H1 (cell line): Measurements from ENCODE around the gene FKBP8. TPM values are rescaled to one million over a fixed set of nuclear protein-coding genes. Genes with fewer than 3 reads are reported as not detected.

Source experiments
- CTCF ChIA-PET: fragments of 300-600 bp; sonication (Branson Sonifier 250); formaldehyde crosslinking; loops from one replicate; lab custom pipeline; 2021; ENCODE audit not compliant: partially characterized antibody; lab: Charles Lee
- POLR2A ChIA-PET: fragments of 300-600 bp; sonication (Branson Sonifier 250); formaldehyde crosslinking; loops from one replicate; lab custom pipeline; 2021; ENCODE audit warnings: inconsistent platforms; ENCODE audit not compliant: partially characterized antibody; lab: Charles Lee
- DNase-seq, 2 experiments: peaks; one replicate each; pipeline versions ENCODE4 v3.0.0 to v3.0.0-alpha.2; 2010 to 2022; ENCODE audit warnings: low spot score in 2 of 2, low read depth in 1 of 2, mixed read lengths in 1 of 2
- FAIRE-seq: peaks from 2 replicates; lab custom pipeline; 2011; peaks lifted over from hg19 to GRCh38; lab: Jason Lieb, UNC
- H2AFZ ChIP-seq: 2 replicates; pipeline ENCODE4 v1.8.1; 2012; ENCODE audit warnings: low read length, inconsistent platforms
- H2AK5ac ChIP-seq: 2 replicates; pipeline ENCODE4 v1.6.1; 2013; ENCODE audit warnings: low read depth, low read length
- H2BK120ac ChIP-seq: replicated peaks from 2 replicates; pipeline ENCODE3; 2013; ENCODE audit warnings: low read depth, low read length, inconsistent platforms
- H2BK12ac ChIP-seq: 2 replicates; pipeline ENCODE4 v1.6.1; 2013; ENCODE audit warnings: low read depth, low read length
- H2BK15ac ChIP-seq: 2 replicates; pipeline ENCODE4 v1.6.1; 2013; ENCODE audit warnings: low read length
- H2BK20ac ChIP-seq: 2 replicates; pipeline ENCODE4 v1.6.1; 2013; ENCODE audit warnings: low read length
- H2BK5ac ChIP-seq: 2 replicates; pipeline ENCODE4 v1.6.1; 2013; ENCODE audit warnings: low read depth, low read length
- H3K14ac ChIP-seq: 2 replicates; pipeline ENCODE4 v1.6.1; 2013; ENCODE audit warnings: inconsistent platforms; ENCODE audit not compliant: insufficient read length
- H3K18ac ChIP-seq: 2 replicates; pipeline ENCODE4 v1.6.1; 2013; ENCODE audit warnings: low read length; ENCODE audit errors: extremely low read depth
- H3K23ac ChIP-seq: 2 replicates; pipeline ENCODE4 v1.6.1; 2013; ENCODE audit warnings: inconsistent platforms; ENCODE audit not compliant: insufficient read length
- H3K23me2 ChIP-seq: 2 replicates; pipeline ENCODE4 v1.6.1; 2013; ENCODE audit warnings: low read depth, low read length
- H3K27ac ChIP-seq: 2 replicates; pipeline ENCODE4 v1.6.1; 2011; ENCODE audit warnings: low read depth, low read length, inconsistent platforms
- H3K27me3 ChIP-seq, 4 experiments: replicated peaks in 1 of 4; 1 replicate in 1 of 4; 2 replicates in 3 of 4; pipeline versions ENCODE4 v1.6.1 to v1.8.1; 2011 to 2013; ENCODE audit warnings: low read length in 3 of 4, mild to moderate bottlenecking in 3 of 4, inconsistent platforms in 2 of 4, mixed read lengths in 2 of 4, moderate library complexity in 1 of 4; ENCODE audit not compliant: control insufficient read depth in 3 of 4, insufficient read depth in 3 of 4; ENCODE audit errors: extremely low read depth in 1 of 4
- H3K36me3 ChIP-seq, 4 experiments: 2 replicates each; pipeline versions ENCODE4 v1.6.1 to v1.8.1; 2011 to 2013; ENCODE audit warnings: mild to moderate bottlenecking in 4 of 4, low read length in 3 of 4, moderate library complexity in 2 of 4, control low read depth in 1 of 4, inconsistent platforms in 1 of 4; ENCODE audit not compliant: insufficient read depth in 4 of 4, control insufficient read depth in 2 of 4
- H3K4ac ChIP-seq: replicated peaks from 2 replicates; pipeline ENCODE3; 2013; ENCODE audit warnings: low read length, low read depth, mixed read lengths, inconsistent platforms; ENCODE audit not compliant: insufficient read length
- H3K4me1 ChIP-seq, 4 experiments: replicated peaks in 1 of 4; 1 replicate in 1 of 4; 2 replicates in 3 of 4; pipeline versions ENCODE4 v1.6.1 to v1.8.1; 2011 to 2013; ENCODE audit warnings: low read length in 3 of 4, inconsistent platforms in 2 of 4, mixed read lengths in 1 of 4; ENCODE audit not compliant: insufficient read depth in 4 of 4, control insufficient read depth in 3 of 4
- H3K4me2 ChIP-seq, 2 experiments: 2 replicates each; pipeline versions ENCODE4 v1.6.1 to v1.8.1; 2011 to 2013; ENCODE audit warnings: low read depth in 2 of 2, low read length in 2 of 2, control low read depth in 1 of 2, inconsistent platforms in 1 of 2, mild to moderate bottlenecking in 1 of 2; ENCODE audit not compliant: insufficient read depth in 1 of 2
- H3K4me3 ChIP-seq, 4 experiments: fragments of 200-600, 300-600 bp in 1 of 4; sonication (generic), shearing (Covaris generic), sonication (Bioruptor Twin) in 1 of 4; 2 replicates each; pipeline versions ENCODE4 v1.5.1 to v1.8.1; 2011 to 2016; ENCODE audit warnings: low read length in 4 of 4, low read depth in 3 of 4, control low read depth in 2 of 4, inconsistent platforms in 2 of 4, mild to moderate bottlenecking in 2 of 4, mixed read lengths in 1 of 4, moderate library complexity in 1 of 4; ENCODE audit not compliant: insufficient read depth in 2 of 4; ENCODE audit errors: extremely low read depth in 1 of 4
- H3K56ac ChIP-seq: replicated peaks from 2 replicates; pipeline ENCODE3; 2013; ENCODE audit warnings: low read depth, mild to moderate bottlenecking, mixed read lengths, low read length, inconsistent platforms; ENCODE audit not compliant: insufficient read length
- H3K79me1 ChIP-seq: 2 replicates; pipeline ENCODE4 v1.6.1; 2013; ENCODE audit warnings: low read depth, low read length, control low read depth
- H3K79me2 ChIP-seq, 2 experiments: 2 replicates each; pipeline versions ENCODE4 v1.6.1 to v1.8.1; 2012 to 2013; ENCODE audit warnings: low read length in 2 of 2, mild to moderate bottlenecking in 2 of 2, inconsistent platforms in 1 of 2; ENCODE audit not compliant: insufficient read depth in 2 of 2, control insufficient read depth in 1 of 2
- H3K9ac ChIP-seq, 4 experiments: replicated peaks in 1 of 4; 1 replicate in 1 of 4; 2 replicates in 3 of 4; pipeline versions ENCODE4 v1.6.1 to v1.8.1; 2011 to 2013; ENCODE audit warnings: low read depth in 3 of 4, low read length in 3 of 4, control low read depth in 2 of 4, mild to moderate bottlenecking in 2 of 4, moderate library complexity in 2 of 4, inconsistent platforms in 1 of 4; ENCODE audit errors: extremely low read depth in 1 of 4
- H3K9me3 ChIP-seq, 2 experiments: 2 replicates each; pipeline versions ENCODE4 v1.6.1 to v1.8.1; 2012 to 2013; ENCODE audit warnings: mild to moderate bottlenecking in 2 of 2, moderate library complexity in 2 of 2, control low read depth in 1 of 2, inconsistent platforms in 1 of 2, low read depth in 1 of 2, low read length in 1 of 2, mixed read lengths in 1 of 2; ENCODE audit not compliant: insufficient read depth in 2 of 2
- H4K20me1 ChIP-seq, 2 experiments: replicated peaks in 1 of 2; 2 replicates each; pipeline versions ENCODE3 to v1.8.1; 2011 to 2013; ENCODE audit warnings: inconsistent platforms in 2 of 2, low read length in 2 of 2, mild to moderate bottlenecking in 1 of 2; ENCODE audit not compliant: insufficient read depth in 2 of 2, control insufficient read depth in 1 of 2
- H4K5ac ChIP-seq: 2 replicates; pipeline ENCODE4 v1.6.1; 2013; ENCODE audit warnings: low read length, low read depth, mixed read lengths, inconsistent platforms; ENCODE audit not compliant: insufficient read length
- H4K8ac ChIP-seq: 2 replicates; pipeline ENCODE4 v1.8.0; 2013; ENCODE audit warnings: mild to moderate bottlenecking, moderate library complexity, low read length, inconsistent platforms; ENCODE audit not compliant: insufficient read depth; ENCODE audit errors: extremely low read depth
- H4K91ac ChIP-seq: replicated peaks from 2 replicates; pipeline ENCODE3; 2013; ENCODE audit warnings: low read length, mixed read lengths, inconsistent platforms; ENCODE audit not compliant: insufficient read length
- ATF3 ChIP-seq: IDR thresholded peaks from 2 replicates; pipeline ENCODE4 v1.6.1; 2011; ENCODE audit warnings: low read depth, mild to moderate bottlenecking, low read length; ENCODE audit not compliant: insufficient read depth
- CREB1 ChIP-seq: IDR thresholded peaks from 2 replicates; pipeline ENCODE4 v1.6.1; 2012; ENCODE audit warnings: inconsistent platforms
- KDM1A ChIP-seq: fragments of 200-600, 300-600 bp; sonication (generic); IDR thresholded peaks from 2 replicates; pipeline ENCODE4 v1.7.1; 2016; ENCODE audit warnings: mild to moderate bottlenecking, low read length, borderline replicate concordance
- RNF2 ChIP-seq: fragments of 200-900, 300-1000 bp; sonication (generic); IDR thresholded peaks from 2 replicates; pipeline ENCODE4 v1.7.1; 2016; ENCODE audit warnings: borderline replicate concordance, low read depth, mild to moderate bottlenecking, antibody characterized with exemption, low read length; ENCODE audit not compliant: poor library complexity, severe bottlenecking; ENCODE audit errors: missing control alignments
- RXRA ChIP-seq: IDR thresholded peaks from 2 replicates; pipeline ENCODE4 v1.6.1; 2011; ENCODE audit warnings: low read depth, mild to moderate bottlenecking, low read length, moderate library complexity; ENCODE audit not compliant: insufficient read depth
- SAP30 ChIP-seq: fragments of 300-600 bp; sonication (generic); IDR thresholded peaks from 2 replicates; pipeline ENCODE4 v1.7.1; 2012; ENCODE audit warnings: low read length, moderate library complexity, mild to moderate bottlenecking, inconsistent platforms; ENCODE audit not compliant: insufficient read depth, insufficient replicate concordance
- SP2 ChIP-seq: IDR thresholded peaks from 2 replicates; pipeline ENCODE4 v1.6.1; 2012; ENCODE audit warnings: mild to moderate bottlenecking, low read length, inconsistent platforms
- SP4 ChIP-seq: IDR thresholded peaks from 2 replicates; pipeline ENCODE4 v1.6.1; 2012; ENCODE audit warnings: low read length, inconsistent platforms
- USF2 ChIP-seq: IDR thresholded peaks from 2 replicates; pipeline ENCODE4 v1.6.1; 2011; ENCODE audit warnings: low read length, improper control_type of control experiment
- WGBS, 2 experiments: shearing (Covaris generic) in 1 of 2; methylation state at CpG; one replicate each; pipeline versions ENCODE4 v1.1.6 to v1.1.7; 2013 to 2015; ENCODE audit warnings: low lambda C conversion rate in 2 of 2, mixed read lengths in 2 of 2, inconsistent platforms in 1 of 2, low coverage in 1 of 2, missing lambda C conversion rate in 1 of 2; ENCODE audit not compliant: insufficient replicate concordance in 2 of 2, insufficient coverage in 1 of 2, insufficient read length in 1 of 2; ENCODE audit errors: extremely low coverage in 1 of 2, missing lambda C conversion rate in 1 of 2; 5-methylcytosine and 5-hydroxymethylcytosine counted together
- polyA plus RNA-seq, 7 experiments: library from polyadenylated mRNA; depleted of rRNA in 3 of 7; stranded (reverse) in 5 of 7; unstranded in 2 of 7; fragments of >200 nt in 5 of 7; fragments of 200-250 nt in 2 of 7; gene quantifications; 1 replicate in 5 of 7; 2 replicates in 1 of 7; 4 replicates in 1 of 7; pipeline versions ENCODE4 v1.2.1 to v1.2.3, GENCODE V29; 2011 to 2013; ENCODE audit warnings: missing spikeins in 2 of 7, mixed read lengths in 2 of 7
- total RNA-seq: library from RNA; stranded (reverse); fragmentation: NEBNext Ultra II Directional; extraction: Animal tissue kit (Norgen Biotek cat#: 25700); gene quantifications from 2 replicates; pipeline ENCODE4 v1.2.1, GENCODE V29; 2021

Gene FKBP8
- total and polyA plus RNA-seq, 2 of the 8 experiments (the other 6 are each of a cell fraction or from before 2014, with no cell fraction given) = 264 to 309 TPM

- H3K79me2 ChIP-seq = peaks cover 0 to 16% of the 10 kb centered on the region in 2 experiments; a peak in 2 of 4 replicates
- H2BK12ac ChIP-seq = no peak overlapping the region
- CTCF ChIA-PET = interaction anchor here (0.7 to 1.6 kb wide), 8 partner anchors 10 to 129 kb away, joined by 3 to 5 read pairs (median 4); no protein-coding TSS in a partner anchor
- H3K4me2 ChIP-seq = no peak overlapping the region
- H4K91ac ChIP-seq = no peak overlapping the region
- H3K23ac ChIP-seq = no peak overlapping the region
- peaks cover 8% of the 10 kb centered on the region for H3K23me2 ChIP-seq
- no peak overlapping the region; the same call in 1 of the 2 replicates for H4K8ac ChIP-seq
- no peak overlapping the region for H4K5ac ChIP-seq
- H2AK5ac ChIP-seq = no peak overlapping the region
- H3K27me3 ChIP-seq = no peaks in the 10 kb centered on the region
- no peaks in the 10 kb centered on the region; the same call in 1 of the 2 replicates for H3K79me1 ChIP-seq
- no peak overlapping the region for H2BK20ac ChIP-seq
- H2BK120ac ChIP-seq = no peak overlapping the region
- no peak overlapping the region for H3K56ac ChIP-seq
- 94% methylated on average over 18 of the region's 19 CpGs; no CpG with 5 or more reads in 1 of the 2 experiments for WGBS, 2 experiments
- FAIRE-seq (no peak), DNase-seq (no peak)
- peaks cover 17 to 59% (median 34%) of the 10 kb centered on the region in 4 experiments for H3K36me3 ChIP-seq
- H4K20me1 ChIP-seq = peaks cover 2 to 4% of the 10 kb centered on the region in 2 experiments
- H3K4me1 ChIP-seq = peaks cover 0 to 6% (median 4%) of the 10 kb centered on the region in 4 experiments; a peak in 1 of 7 replicates
- no peak for TF ChIP-seq KDM1A
- TF ChIP-seq USF2 = no peak
- TF ChIP-seq ATF3 = no peak
- TF ChIP-seq SAP30 = no peak
- no peak for TF ChIP-seq SP2
- TF ChIP-seq RXRA = no peak
- no peak for TF ChIP-seq CREB1
- no peak for TF ChIP-seq RNF2
- TF ChIP-seq SP4 = no peak
- no peak overlapping the region for H3K18ac ChIP-seq
- no peaks in the 10 kb centered on the region for H3K9me3 ChIP-seq
- H3K4ac ChIP-seq = no peak overlapping the region
- no peak overlapping the region for H2BK15ac ChIP-seq
- H3K9ac ChIP-seq = no peak overlapping the region
- H2AFZ ChIP-seq = no peak overlapping the region
- H3K27ac ChIP-seq = no peak overlapping the region
- no peak overlapping the region for H3K14ac ChIP-seq
- POLR2A ChIA-PET = interaction anchor here (1.1 to 3.5 kb wide), 2 partner anchors 10 to 32 kb away, joined by 3 to 22 read pairs; partner anchors contain the start of gene UBA52
- H2BK5ac ChIP-seq = no peak overlapping the region
- H3K4me3 ChIP-seq = no peak overlapping the region
Measured at GRCh38 chr19:18539372-18539771, 4.0 kb downstream of the FKBP8 start.
